Measurements from ENCODE around the gene ZNF81.
"Not testable (repeated sequence)": the region's sequence is repeated elsewhere in the genome, so short reads cannot be mapped to it uniquely, and the experiment has no call there.

ZNF81 gene

DNA sequence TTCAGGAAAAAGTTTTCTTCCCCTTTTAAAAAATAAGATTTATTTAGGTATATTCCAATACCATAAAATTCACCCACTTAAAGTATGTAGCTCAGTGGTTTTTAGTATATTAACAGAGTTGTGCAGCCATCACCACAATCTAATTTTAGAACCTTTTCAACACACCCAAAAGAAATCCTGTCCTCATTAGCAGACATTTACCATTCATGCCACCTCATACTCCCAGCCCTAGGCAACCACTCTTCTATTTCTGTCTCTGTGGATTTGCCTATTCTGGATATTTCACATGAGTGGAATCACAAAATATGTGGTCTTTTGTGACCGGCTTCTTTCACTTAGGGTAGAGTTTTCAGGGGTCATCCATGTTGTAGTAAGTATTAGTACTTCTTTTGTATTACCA is 7.4 kb downstream of the ZNF81 start:
- no peak for DNase-seq (ENCODE audit: low read depth in 2 of 2)

DNA sequence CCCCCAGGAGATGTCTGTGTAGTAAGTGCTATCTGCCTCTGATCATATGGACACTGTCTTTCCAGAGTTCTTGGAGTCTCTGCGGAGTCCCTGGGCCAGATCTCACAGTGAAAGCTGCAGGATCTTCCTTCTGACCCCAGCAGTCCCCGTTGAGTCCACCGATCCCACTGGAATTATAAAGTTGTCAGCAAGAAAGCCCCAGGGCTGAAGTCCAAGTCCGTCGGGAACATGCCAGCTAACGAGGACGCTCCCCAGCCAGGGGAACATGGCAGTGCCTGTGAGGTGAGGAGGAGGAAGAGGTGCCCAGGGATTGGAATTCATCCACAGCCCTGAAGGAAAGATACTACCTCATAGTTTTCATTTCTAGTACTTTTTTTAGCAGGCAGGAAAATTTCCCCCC is 9.3 kb downstream of the ZNF81 start:
- no peak for DNase-seq (ENCODE audit: low read depth in 2 of 2)

DNA sequence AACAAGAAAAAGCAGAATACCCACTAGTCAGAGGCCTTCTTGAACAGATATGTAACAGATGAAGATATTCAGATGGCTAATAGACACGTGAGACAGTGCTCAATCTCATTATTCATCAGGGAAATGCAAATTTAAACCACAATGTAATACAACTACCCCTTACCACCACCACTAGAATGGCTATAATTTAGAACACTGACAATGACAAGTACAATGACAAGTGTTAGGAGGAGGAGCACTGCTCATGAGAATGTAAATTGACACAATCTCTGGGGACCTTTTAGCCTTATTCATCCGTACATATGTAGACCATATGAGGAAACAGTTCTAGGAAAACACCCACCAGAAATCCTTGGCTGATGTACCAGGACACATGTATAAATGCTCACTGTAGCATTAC is 13.1 kb downstream of the ZNF81 start:
- DNase-seq (ENCODE audit: low read depth in 2 of 2) = no peak

DNA sequence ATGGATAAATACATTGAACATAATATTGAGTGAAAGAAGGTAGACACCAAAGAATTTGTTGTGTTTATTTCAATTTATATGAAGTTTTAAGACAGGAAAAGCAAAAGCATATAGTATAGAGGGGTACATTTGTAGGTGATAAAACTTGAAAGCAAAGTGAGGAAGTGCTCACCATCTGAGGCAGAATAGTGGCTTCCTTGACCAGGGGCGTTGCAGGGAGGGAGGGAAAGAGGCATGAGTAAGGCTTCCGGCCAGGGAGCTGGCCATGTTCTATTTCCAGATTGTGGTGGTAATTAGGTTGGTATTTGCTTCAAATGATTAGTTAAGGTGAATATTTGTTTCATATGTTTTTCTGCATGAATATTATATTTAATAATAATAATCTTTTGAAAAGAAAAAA is 13.7 kb downstream of the ZNF81 start:
- not testable (repeated sequence) for DNase-seq (ENCODE audit: low read depth in 2 of 2)

DNA sequence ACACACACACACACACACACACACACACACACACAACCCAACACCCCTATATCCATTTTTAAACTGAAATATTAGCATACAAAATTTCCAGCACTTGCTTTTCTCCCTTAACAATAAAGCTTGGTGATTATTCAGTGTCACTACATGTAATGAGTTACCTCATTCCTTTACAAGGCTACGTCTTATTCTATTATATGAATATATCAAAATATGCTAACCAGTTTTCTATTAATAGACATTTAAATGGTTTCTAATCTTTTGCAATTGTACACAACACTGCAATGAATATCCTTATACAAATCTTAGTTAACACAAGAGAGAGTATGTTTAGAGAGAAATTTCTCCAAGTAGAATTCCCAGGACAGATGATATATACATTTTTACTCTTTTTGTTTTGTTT is 14.2 kb downstream of the ZNF81 start:
- no peak for DNase-seq (ENCODE audit: low read depth in 2 of 2)

DNA sequence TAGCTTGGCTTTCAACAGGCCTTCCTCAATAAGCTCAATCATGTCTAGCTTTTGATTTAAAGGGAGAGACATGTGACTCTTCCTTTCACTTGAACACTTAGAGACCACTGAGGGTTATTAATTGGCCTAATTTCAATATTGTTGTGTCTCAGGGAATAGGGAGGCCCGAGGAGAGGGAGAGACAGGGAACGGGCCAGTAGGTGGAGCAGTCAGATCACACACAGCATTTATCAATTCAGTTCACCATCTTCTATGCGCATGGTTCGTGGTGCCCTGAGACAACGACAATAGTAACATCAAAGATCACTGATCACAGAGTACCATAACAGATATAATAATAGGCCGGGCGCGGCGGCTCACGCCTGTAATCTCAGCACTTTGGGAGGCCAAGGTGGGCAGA is 17.8 kb downstream of the ZNF81 start:
- no peak for DNase-seq (ENCODE audit: low read depth in 2 of 2)

DNA sequence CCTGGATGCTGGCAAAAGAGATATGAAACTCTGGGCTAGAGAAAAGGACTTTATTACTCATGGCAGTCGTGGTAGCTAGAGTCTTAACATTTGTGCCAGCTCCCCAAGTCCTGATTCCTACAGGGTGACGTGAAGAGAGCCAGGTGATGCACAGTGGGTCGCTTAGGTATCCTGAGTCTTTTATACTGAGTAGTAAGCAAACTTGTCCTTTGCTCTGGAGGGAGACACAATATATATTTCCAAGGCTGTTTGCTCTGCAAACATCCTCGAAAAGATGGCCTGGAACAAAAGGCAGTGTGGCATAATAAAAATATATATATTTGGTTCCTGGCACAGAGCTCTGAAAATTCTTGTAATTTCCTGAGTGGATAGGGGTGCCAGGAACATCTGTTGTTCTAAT is 23.0 kb downstream of the ZNF81 start:
- no peak for DNase-seq (ENCODE audit: low read depth in 2 of 2)

DNA sequence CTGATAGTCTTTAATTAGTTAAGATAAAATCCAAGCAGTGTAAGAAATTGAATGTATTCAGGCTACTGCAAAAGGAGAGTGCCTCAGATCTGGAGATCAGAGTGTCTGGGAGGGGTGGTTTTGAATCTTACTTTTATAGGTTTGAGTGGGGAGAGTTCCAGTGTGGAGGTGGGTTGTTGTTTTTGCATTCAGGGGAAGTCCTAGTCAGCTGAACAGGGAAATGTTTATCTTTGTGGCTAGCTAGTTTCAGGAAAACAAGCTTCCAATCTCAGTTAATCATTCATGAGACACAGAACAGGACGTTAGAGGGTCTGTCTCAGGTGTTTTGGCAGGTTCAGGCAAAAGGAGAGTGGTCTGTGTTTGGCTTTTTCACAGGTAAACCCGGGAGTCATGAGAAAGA is 26.0 kb downstream of the ZNF81 start:
- no peak for DNase-seq (ENCODE audit: low read depth in 2 of 2)

DNA sequence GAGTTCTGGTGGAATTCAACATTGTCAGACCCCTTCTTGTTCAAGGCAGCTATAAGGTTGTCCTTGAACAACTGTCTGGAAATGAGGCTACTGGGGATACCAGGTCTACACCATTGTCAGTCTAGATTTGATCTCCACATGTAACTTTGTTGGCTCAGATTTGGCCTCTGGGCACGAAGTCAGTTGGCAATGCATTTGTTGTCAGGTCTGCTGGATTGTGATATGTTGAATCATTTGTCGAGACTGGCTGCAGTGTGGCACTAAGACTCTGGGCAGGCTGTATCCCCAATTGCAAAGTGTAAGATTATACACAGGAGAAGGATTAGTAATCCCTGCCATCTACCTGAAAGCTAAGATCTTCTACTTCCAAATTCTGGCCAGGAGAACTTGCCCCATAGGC is 26.5 kb downstream of the ZNF81 start:
- no peak for DNase-seq (ENCODE audit: low read depth in 2 of 2)

DNA sequence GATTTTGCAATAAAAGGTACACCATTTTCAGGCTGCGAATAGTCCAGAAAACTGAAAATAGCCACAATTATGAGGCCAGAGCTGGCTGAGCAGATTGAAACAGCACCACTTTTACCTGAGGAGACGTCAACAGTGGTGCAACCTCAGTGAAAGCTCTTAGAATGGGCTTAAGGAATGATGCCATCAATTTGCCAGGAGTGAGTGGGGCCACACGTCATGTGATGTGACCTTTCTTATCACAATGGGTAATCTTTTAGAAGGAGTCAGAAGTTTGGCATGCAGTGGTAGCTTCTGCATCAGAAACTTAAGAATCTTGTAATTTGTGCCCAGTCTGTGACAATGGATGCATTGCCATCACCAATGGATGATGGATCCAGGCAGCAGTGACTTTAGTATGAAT is 27.6 kb downstream of the ZNF81 start:
- DNase-seq (ENCODE audit: low read depth in 2 of 2) = no peak

DNA sequence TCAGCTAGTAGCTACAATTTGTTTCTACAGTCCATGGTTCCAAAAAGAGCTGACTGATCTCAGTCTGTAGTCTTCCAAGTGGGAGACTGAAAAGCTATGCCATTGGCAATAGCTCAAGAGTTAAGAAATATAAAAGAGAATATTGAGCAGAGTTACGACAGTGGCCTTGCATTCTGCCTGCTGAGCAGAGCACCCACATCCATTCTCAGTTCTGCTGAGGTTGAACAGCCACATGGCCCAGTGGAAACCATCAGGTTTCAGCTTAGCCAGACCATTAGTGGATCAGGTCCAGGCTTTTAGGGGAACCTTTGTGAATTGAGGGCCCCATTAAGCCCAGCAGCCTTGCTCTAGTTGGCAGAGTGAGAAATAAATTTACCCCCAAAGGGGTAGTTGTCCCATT is 28.1 kb downstream of the ZNF81 start:
- no peak for DNase-seq (ENCODE audit: low read depth in 2 of 2)

DNA sequence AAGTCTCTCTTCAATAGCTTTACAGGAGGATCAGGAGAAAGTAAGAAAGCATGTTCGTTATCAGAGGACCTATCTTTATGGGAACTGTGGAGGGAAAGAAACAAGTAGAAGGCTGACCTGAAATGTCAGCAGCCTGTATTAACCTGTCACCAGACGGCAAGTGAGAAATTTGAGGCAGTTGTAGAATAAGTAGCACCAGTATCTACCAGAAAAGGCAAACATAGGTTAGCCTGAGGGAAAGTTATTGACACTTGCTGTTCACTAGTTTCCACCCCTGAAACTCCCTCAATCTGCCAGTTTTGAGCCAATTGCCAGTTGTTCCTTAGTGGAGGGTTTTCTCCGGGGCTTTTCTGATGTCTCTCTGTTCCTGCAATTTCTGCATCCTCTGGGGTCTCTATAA is 36.4 kb downstream of the ZNF81 start:
- DNase-seq (ENCODE audit: low read depth in 2 of 2) = no peak

DNA sequence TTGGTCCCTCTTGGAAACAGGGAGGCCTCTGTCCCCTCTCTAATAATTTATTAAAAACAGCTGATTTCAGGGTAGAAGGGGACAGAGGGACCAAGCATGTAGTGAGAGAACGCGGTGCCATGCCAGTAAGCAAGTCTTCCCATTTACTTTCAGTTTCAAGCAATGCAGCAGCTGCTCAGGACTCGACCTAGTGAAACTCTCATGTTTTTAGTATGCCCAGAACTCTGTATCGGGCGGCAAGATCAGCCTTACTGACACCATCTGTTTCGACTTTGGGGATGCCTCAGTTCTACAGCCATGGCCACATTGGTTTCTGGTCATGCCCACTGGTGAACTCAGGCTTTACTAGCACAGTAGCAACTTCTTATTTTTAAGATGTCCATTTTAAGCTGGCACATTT is 40.6 kb downstream of the ZNF81 start:
- no peak for DNase-seq (ENCODE audit: low read depth in 2 of 2)

DNA sequence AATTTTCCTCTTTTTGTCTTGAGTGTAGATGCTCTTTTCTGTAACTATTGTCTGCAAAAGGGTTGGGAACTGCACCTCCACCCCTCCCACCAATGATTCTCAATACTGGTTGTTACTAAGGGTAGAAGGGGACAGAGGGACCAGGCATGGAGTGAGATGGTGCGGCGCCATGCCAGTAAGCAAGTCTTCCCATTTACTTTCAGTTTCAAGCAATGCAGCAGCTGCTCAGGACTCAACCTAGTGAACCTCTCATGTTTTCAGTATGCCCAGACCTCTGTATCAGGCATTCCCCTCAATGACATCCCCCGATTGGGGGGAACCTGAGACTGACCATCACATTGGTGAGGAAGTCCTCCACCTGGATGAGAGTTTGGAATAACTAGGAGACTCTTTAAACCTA is 41.5 kb downstream of the ZNF81 start:
- DNase-seq (ENCODE audit: low read depth in 2 of 2) = no peak

DNA sequence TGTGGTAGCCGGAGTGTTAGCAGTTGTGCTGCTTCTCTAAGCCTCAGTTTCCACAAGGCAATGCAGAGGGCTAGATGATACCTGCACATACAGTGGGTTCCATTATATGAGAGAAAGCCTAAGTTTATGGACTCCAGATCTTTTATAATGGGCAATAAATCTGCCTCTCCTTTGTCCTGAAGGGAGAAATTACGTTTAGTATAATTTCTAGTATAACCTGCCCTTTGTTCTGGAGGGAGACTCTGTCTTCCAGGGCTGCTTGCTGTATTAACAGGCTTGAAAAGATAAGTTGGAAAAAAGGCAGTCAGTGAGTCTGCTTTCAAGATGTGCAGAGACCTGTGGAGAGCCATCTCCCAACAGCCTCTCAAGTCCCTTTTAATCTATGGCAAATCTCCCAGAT is 42.8 kb downstream of the ZNF81 start:
- no peak for DNase-seq (ENCODE audit: low read depth in 2 of 2)

DNA sequence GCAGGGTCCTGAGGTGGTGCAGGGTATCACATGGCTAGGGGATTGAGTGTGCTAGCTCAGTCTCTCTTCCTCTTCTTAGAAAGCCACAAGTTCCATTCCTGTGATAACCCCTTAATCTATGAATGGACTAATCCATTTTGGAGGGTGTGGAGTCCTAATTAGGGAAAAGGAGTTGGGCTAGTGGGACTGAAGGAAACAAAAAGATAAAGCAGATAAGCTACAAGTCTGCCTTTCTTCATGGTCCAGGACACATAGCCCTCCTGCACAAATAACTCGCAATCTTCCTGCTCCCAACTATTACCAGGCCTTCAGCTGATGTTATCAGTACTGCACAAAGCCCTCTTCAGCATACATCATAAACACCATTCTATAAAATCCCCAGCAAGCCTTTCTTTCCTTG is 44.2 kb downstream of the ZNF81 start:
- no peak for DNase-seq (ENCODE audit: low read depth in 2 of 2)

DNA sequence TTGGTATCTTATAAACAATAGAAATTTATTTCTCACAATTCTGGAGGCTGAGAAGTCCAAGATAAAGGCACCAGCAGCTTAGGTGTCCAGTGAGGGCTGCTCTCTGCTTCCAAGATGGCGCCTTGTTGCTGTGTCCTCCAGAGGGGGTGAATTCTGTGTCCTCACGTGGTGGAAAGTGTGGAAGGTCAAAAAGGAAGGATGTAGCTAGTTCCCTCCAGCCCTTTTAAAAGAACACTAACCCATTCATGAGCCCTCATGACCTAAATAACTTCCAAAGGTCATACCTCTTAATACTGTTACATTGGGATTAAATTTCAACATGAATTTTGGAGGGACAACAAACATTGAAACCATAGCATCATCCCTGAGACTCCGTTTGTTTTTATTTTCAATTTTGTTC is 48.8 kb downstream of the ZNF81 start:
- no peak for DNase-seq (ENCODE audit: low read depth in 2 of 2)

DNA sequence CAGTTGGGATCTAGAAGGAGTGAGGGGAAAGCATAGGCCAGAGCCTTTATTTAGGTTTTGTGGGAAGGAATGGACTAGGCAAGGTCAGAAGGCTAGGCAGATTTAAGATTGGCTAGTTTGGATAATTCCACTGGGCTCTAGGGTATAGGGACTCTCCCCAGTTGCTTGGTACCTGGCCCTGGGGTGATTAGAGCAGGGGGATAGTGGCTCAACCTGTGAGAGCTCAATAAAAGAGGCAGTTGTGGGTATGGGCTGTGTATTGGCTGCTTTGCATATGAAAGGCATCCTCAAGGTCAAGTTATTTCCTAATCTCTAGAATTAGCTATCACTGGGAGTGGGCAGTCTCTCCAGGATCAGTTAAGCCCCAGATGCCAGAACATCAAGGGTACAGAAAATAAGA is 61.3 kb downstream of the ZNF81 start:
- DNase-seq (ENCODE audit: low read depth in 2 of 2) = no peak

DNA sequence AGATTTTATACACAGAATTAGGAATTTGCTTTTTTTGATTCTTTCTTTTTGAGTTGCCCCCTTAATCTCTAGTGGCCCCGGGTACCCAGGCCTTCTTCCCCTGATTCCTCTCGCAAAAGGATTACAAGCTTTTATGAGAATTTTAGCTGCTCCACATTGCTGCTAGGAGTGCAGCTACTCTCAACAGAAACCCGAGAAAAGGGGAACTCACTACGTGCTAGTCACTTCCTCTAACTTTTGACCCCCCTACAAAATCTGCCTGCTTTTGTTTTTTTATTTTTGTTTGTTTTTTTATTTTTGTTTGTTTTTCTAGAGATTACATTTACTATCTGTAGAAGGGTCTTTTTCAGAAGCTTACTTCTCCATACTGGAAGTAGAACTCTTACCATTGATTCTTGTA is 64.1 kb downstream of the ZNF81 start:
- no peak for DNase-seq (ENCODE audit: low read depth in 2 of 2)

DNA sequence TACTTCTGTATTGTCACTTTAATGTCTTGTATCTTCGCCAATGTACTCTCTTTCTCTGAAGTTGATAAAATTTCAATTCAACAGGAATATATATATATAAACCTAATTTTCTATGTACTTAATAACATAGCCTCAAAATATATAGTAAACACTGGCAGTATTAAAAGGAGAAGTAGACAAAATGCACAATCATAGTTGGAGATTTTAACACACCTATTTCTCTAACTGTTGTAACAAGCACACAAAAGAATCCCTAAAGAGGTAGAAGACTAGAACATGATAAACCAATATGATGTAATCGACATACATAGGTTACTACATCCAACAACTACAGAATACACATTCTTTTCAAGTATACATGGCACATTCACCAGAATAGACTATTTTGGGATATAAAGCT is 65.5 kb downstream of the ZNF81 start:
- DNase-seq (ENCODE audit: low read depth in 2 of 2) = no peak

DNA sequence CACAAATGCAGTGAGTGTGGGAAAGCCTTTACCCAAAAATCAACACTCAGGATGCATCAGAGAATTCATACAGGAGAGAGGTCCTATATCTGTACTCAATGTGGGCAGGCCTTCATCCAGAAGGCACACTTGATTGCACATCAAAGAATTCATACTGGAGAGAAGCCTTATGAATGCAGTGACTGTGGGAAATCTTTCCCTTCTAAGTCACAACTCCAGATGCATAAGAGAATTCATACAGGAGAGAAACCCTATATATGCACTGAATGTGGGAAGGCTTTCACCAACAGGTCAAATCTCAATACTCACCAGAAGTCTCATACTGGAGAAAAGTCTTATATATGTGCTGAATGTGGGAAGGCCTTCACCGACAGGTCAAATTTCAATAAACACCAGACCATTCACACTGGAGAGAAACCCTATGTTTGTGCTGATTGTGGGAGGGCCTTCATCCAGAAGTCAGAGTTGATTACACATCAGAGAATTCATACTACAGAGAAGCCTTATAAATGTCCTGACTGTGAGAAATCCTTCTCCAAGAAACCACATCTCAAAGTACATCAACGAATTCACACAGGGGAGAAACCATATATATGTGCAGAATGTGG is 79.3 kb downstream of the ZNF81 start:
- DNase-seq (ENCODE audit: low read depth in 2 of 2) = no peak

DNA sequence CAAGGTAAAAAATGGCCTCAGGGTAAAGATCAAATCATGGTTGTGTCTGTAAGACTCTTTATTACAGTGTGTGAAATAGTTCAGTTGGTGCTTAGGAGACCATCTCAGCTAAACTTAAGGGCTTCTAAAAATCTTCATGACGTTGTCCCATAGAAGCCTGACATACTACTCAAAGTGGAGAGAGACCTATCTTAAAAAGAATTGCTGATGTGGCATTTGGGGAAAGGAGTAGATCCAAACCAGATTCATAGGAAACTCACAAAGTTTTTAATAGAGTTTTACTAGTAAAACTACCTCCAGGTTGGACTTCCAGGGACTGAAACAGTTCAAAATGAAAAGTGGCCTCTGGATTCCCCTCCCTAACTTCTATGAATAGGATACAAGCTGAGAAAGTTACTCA is 81.6 kb downstream of the ZNF81 start:
- no peak for DNase-seq (ENCODE audit: low read depth in 2 of 2)

DNA sequence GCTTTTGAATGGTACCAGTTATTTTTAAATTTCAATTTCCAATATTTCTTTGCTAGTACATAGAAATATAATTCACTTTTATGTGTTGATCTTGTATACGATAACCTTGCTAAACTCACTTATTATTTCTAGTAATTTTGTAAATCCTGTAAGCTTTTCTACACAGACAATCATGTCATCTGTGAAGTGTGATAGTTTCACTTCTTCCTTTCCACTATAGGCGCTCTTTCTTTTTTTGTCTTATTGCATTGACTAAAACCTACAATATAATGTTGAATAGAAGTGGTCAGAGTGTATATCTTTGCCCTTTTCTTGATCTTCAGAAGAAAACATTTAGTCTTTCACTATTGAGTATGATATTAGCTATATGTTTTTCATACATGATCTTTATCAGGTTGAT is 90.5 kb downstream of the ZNF81 start:
- DNase-seq (ENCODE audit: low read depth in 2 of 2) = no peak

DNA sequence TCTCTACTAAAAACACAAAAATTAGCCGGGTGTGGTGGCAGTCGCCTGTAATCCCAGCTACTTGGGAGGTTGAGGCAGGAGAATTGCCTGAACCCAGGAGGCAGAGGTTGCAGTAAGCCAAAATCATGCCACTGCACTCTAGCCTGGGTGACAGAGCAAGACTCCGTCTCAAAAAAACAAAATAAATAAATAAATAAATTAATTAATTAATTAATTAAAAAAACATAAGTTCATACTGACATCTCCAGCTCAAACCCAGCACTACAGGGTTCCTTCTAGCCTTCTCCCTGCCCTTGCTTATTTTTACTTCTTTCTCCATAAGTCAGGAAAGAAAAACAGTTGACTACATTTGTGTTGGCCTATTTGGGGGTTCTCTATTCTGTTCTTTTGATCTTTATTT is 95.3 kb downstream of the ZNF81 start:
- DNase-seq (ENCODE audit: low read depth in 2 of 2) = not testable (repeated sequence)

DNA sequence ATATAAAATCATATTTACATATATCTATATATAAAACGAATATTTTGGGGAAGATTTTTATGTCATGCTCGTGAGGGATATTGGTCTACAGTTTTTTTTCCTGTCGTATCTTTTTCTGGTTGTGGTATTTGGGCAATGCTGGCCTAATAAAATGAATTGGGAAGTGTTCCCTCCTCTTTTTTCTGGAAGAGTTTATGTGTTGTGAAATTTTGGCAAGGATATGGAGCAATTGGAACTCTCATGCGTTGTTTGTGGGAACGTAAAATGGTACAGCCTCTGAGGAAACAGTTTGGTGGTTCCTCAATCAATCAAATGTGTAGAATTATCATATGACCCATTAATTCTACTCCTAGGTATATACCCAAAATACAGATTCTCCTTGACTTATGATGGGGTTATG is 97.2 kb downstream of the ZNF81 start:
- DNase-seq (ENCODE audit: low read depth in 2 of 2) = no peak
